ENCODE results near the gene CRX.

GRCh38 chr19:47854459-47854858 is 32.7 kb downstream of the CRX start:
- TF ChIP-seq CTCF (IDR thresholded peaks at IDR 0.05) (no peak), POLR2A (IDR thresholded peaks at IDR 0.05) (no peak), EP300 (IDR thresholded peaks at IDR 0.05) (no peak), POLR2AphosphoS5 (IDR thresholded peaks at IDR 0.05) (no peak)

Data from sigmoid colon (tissue), 4 donors.